HG03442 (cell line): Measurements from ENCODE around the gene PCED1A.
A peak's percentile ranks its signal among the peaks of the same experiment; 100 is the strongest.

ENCODE experiments used
- ATAC-seq: cut with Tn5 transposase; IDR thresholded peaks from one replicate; pipeline ENCODE4 v1.9.1; 2021; ENCODE audit warnings: mild to moderate bottlenecking, moderate library complexity; ENCODE audit not compliant: unreplicated experiment

Gene PCED1A

GRCh38 chr20:2866236-2866635 lies 25.8 kb upstream of the PCED1A start:
- ATAC-seq: no peak

- ATAC-seq: no peak
Measured at GRCh38 chr20:2865630-2866029, 25.2 kb upstream of the PCED1A start.

GRCh38 chr20:2865101-2865500 lies 24.6 kb upstream of the PCED1A start:
- ATAC-seq: no peak

- no peak for ATAC-seq
Measured at GRCh38 chr20:2864626-2865025, 24.2 kb upstream of the PCED1A start.

GRCh38 chr20:2859330-2860121 lies 19.1 kb upstream of the PCED1A start:
- ATAC-seq: no peak

- no peak for ATAC-seq
Measured at GRCh38 chr20:2858591-2858990, 18.1 kb upstream of the PCED1A start.

- ATAC-seq: no peak
Measured at GRCh38 chr20:2851086-2851485, 10.6 kb upstream of the PCED1A start.

- no peak for ATAC-seq
Measured at GRCh38 chr20:2849529-2849928, 9.1 kb upstream of the PCED1A start.

- no peak for ATAC-seq
Measured at GRCh38 chr20:2847802-2848201, 7.3 kb upstream of the PCED1A start.

GRCh38 chr20:2846698-2847097 lies 6.2 kb upstream of the PCED1A start:
- ATAC-seq: no peak

- ATAC-seq: no peak
Measured at GRCh38 chr20:2845607-2846006, 5.2 kb upstream of the PCED1A start.

GRCh38 chr20:2840967-2841531 lies 594 bp upstream of the PCED1A start:
- peak; percentile 34 for ATAC-seq

GRCh38 chr20:2839732-2840137 lies 720 bp downstream of the PCED1A start:
- ATAC-seq: no peak

GRCh38 chr20:2838847-2839671 lies 1.4 kb downstream of the PCED1A start:
- no peak for ATAC-seq

GRCh38 chr20:2838170-2838797 lies 2.2 kb downstream of the PCED1A start:
- ATAC-seq: no peak

- ATAC-seq: no peak
Measured at GRCh38 chr20:2837221-2837960, 3.1 kb downstream of the PCED1A start.

- ATAC-seq: no peak
Measured at GRCh38 chr20:2836035-2836434, 4.4 kb downstream of the PCED1A start.

- ATAC-seq: no peak
Measured at GRCh38 chr20:2835331-2835796, 5.1 kb downstream of the PCED1A start.

- no peak for ATAC-seq
Measured at GRCh38 chr20:2834401-2835110, 5.9 kb downstream of the PCED1A start.

- no peak for ATAC-seq
Measured at GRCh38 chr20:2833761-2834160, 6.7 kb downstream of the PCED1A start.
